Measurements from ENCODE around the gene GALNT8. TPM values are rescaled to one million over a fixed set of nuclear protein-coding genes. Genes with fewer than 3 reads are reported as not detected.
"Not testable (repeated sequence)": the region's sequence is repeated elsewhere in the genome, so short reads cannot be mapped to it uniquely, and the experiment has no call there.

GALNT8 gene
- total RNA-seq, 4 donors from 2014 or later: 0.39 to 1.8 (median 0.95) TPM

DNA sequence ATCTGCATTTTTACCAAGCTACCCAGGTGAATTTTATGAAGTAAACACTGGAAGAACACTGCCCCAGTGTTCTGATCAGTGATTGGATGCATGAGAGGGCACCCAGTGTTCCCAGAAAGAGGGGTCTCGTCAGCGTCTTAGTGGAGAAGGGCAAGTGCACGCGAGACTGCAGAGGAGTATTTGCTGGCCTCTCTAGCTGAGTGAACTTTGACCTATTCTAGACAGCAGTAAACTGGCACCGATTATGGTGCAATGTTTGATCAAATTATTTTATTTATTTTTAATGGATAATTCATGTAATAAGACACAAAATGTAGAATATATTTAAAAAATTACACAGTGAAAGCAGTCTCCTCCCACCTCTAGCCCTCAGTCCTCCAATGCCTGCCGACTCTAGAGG, 5.3 kb upstream of the GALNT8 start:
- no peak for TF ChIP-seq POLR2A (IDR thresholded peaks at IDR 0.05)
- TF ChIP-seq, protein P1, sequence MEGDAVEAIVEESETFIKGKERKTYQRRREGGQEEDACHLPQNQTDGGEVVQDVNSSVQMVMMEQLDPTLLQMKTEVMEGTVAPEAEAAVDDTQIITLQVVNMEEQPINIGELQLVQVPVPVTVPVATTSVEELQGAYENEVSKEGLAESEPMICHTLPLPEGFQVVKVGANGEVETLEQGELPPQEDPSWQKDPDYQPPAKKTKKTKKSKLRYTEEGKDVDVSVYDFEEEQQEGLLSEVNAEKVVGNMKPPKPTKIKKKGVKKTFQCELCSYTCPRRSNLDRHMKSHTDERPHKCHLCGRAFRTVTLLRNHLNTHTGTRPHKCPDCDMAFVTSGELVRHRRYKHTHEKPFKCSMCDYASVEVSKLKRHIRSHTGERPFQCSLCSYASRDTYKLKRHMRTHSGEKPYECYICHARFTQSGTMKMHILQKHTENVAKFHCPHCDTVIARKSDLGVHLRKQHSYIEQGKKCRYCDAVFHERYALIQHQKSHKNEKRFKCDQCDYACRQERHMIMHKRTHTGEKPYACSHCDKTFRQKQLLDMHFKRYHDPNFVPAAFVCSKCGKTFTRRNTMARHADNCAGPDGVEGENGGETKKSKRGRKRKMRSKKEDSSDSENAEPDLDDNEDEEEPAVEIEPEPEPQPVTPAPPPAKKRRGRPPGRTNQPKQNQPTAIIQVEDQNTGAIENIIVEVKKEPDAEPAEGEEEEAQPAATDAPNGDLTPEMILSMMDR (IDR thresholded peaks at IDR 0.05): no peak
- no peak overlapping the region for H3K4me3 ChIP-seq (ENCODE audit: low read depth, poor library complexity, severe bottlenecking)
- intact Hi-C loops (cut with DNase I; ENCODE audit: low total_unique reads): no loop called here
- no peak for DNase-seq (ENCODE audit: low spot score in 2 of 2)
- WGBS, 2 donors: 74 to 81% methylated on average over 6 of the region's 6 CpGs

DNA sequence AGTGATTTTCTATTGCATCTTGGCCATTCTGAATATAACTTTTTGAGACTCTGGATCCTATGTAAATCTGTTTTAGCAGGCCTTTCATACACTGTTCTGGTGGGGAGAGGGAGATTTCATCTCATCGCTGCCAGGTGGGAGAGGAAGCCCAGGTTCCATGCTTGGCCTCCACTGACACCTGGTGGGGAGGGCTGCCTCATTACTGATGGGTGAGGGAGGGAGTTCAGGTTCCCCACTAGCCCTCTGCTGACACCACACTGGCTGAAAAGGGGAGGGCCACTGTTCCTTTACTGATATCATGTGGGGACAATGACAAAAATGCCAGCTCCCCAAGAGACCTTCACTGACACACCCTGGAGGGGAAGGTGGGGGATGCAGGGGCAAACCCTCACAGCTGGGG, 2.4 kb upstream of the GALNT8 start:
- no peak overlapping the region for H3K4me3 ChIP-seq (ENCODE audit: low read depth, poor library complexity, severe bottlenecking)
- 84 to 94% methylated on average over 1 of the region's 1 CpG for WGBS, 2 donors
- no peak for TF ChIP-seq POLR2A (IDR thresholded peaks at IDR 0.05)
- TF ChIP-seq, protein P1 (IDR thresholded peaks at IDR 0.05): no peak
- no peak for DNase-seq (ENCODE audit: low spot score in 2 of 2)
- intact Hi-C loops (cut with DNase I; ENCODE audit: low total_unique reads): no loop called here

DNA sequence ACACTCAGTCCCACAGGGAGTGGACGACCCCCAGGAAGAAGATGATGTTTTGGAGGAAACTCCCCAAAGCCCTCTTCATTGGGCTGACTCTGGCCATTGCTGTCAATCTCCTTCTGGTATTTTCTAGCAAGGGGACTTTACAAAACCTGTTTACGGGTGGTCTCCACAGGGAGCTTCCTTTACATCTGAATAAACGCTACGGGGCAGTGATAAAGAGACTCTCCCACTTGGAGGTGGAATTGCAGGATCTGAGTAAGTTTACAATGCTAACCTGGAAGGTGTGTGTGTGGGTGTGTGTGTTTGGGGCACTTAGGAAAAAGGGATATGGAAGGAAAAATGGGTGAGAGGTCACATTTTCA, 416 bp downstream of the GALNT8 start:
- no peak overlapping the region for H3K4me3 ChIP-seq (ENCODE audit: low read depth, poor library complexity, severe bottlenecking)
- no peak for TF ChIP-seq POLR2A (IDR thresholded peaks at IDR 0.05)
- TF ChIP-seq, protein P1 (IDR thresholded peaks at IDR 0.05): no peak
- DNase-seq (ENCODE audit: low spot score in 2 of 2): no peak
- 35 to 43% methylated on average over 4 of the region's 4 CpGs for WGBS, 2 donors
- intact Hi-C loops (cut with DNase I; ENCODE audit: low total_unique reads): no loop called here

DNA sequence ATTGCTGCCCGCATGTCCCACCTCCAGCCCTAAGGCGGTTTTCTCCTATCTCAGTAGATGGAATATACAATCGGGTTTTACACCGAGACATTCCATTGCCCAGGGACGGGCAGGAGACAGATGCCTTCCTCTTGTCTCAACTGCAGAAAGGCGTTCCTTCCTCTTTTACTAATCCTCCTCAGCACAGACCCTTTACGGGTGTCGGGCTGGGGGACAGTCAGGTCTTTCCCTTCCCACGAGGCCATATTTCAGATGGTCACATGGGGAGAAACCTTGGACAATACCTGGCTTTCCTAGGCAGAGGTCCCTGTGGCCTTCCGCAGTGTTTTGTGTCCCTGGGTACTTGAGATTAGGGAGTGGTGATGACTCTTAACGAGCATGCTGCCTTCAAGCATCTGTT, 1.4 kb downstream of the GALNT8 start:
- intact Hi-C loops (cut with DNase I; ENCODE audit: low total_unique reads); DNase-seq (ENCODE audit: low spot score in 2 of 2); H3K4me3 ChIP-seq (ENCODE audit: low read depth, poor library complexity, severe bottlenecking): not testable (repeated sequence)
- 29 to 38% methylated on average over 11 of the region's 11 CpGs for WGBS, 2 donors

DNA sequence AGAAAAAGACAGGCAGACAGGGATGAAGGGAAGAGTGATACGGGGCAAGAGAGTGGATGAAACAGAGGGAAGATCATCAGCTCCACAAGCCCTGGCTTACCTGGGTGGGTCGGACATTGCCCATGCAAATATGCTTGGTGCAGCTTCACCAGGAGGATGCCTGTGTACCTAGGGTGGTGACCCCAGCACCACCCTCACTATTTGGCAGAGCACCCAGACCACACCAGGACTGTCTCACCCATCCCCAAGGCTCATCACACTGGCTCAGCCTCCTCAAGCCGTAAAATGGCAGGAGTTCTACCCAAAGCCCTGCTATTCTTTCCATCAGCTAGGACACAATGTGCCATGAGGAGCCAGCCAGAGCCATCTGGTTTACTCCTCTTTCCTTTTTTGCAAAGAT, 3.0 kb downstream of the GALNT8 start:
- WGBS, 2 donors: 76 to 81% methylated on average over 3 of the region's 3 CpGs
- DNase-seq (ENCODE audit: low spot score in 2 of 2): no peak
- TF ChIP-seq POLR2A (IDR thresholded peaks at IDR 0.05): no peak
- TF ChIP-seq, protein P1 (IDR thresholded peaks at IDR 0.05): no peak

DNA sequence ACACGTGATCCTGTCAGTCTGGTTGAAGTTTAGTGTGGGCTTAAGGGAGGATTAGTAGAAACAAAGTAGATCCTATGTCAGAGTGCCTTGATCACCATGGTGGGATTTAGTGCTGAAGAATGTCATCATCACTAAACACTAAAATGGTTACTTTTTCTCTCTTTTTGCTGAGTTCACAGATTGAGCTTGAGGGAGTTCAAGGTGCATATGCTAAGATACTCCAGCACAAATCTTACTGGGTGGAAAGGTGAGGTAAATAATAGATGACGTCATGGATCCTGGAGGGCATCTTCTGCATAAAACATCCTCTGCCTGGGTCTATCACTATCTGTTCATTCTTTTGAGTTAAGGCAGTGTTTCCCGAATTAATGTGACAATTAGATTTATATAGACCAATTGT, 4.9 kb downstream of the GALNT8 start:
- intact Hi-C loops (cut with DNase I; ENCODE audit: low total_unique reads): no loop called here
- WGBS, 2 donors: 73 to 83% methylated on average over 3 of the region's 3 CpGs
- H3K4me3 ChIP-seq (ENCODE audit: low read depth, poor library complexity, severe bottlenecking): no peak overlapping the region
- TF ChIP-seq POLR2A (IDR thresholded peaks at IDR 0.05): no peak
- TF ChIP-seq, protein P1 (IDR thresholded peaks at IDR 0.05): no peak
- no peak for DNase-seq (ENCODE audit: low spot score in 2 of 2)

More for the DNA sequence above, 3.0 kb downstream of the GALNT8 start:
- intact Hi-C loops (cut with DNase I; ENCODE audit: low total_unique reads): no loop called here
- no peak overlapping the region for H3K4me3 ChIP-seq (ENCODE audit: low read depth, poor library complexity, severe bottlenecking)
